Mammary epithelial cell (primary cell): ENCODE data around the gene S100A7A.

Source experiments
- CTCF ChIP-seq, 2 donors: IDR thresholded peaks in 1 of 2; conservative IDR thresholded peaks in 1 of 2; 2 replicates each; pipeline ENCODE4 v1.5.1; 2011 to 2012; ENCODE audit warnings: inconsistent platforms in 2 of 2, low read length in 2 of 2, mild to moderate bottlenecking in 2 of 2, control low read depth in 1 of 2, low read depth in 1 of 2; ENCODE audit not compliant: insufficient read depth in 1 of 2; ENCODE audit errors: extremely low read depth in 1 of 2
- EZH2 ChIP-seq: IDR thresholded peaks from 2 replicates; pipeline ENCODE4 v1.6.1; 2012; ENCODE audit warnings: low read length, inconsistent platforms, borderline replicate concordance

DNA sequence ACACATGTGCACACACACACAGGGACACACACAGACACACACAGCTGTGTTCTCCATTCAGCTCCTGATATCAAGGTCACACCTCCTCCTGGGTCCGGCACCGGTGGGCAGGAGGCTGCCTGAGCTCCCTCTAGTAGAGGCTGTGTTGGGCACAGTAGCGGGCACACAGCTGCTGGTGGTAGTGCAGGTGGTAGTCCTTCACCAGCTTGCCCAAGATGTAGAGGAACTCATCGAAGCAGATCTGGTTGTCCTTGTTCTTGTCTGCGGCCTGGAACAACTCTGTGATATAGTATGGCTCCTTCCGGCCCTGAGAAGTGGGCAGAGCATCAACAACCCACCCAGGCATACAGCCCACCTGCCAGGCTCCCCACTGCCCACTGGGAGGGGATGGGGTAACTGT, 19.9 kb upstream of the S100A7A start:
- TF ChIP-seq CTCF (conservative IDR thresholded peaks at IDR 0.05 in 1 of 2, IDR thresholded peaks at IDR 0.05 in 1 of 2; ENCODE audit: extremely low read depth in 1 of 2, insufficient read depth in 1 of 2, low read depth in 1 of 2, low read length in 2 of 2): no peak
- no peak for TF ChIP-seq EZH2
